NCI-H524 treated with DMSO at 0.1 percent for 48 hours (cell line): Measurements from ENCODE around the gene CCDC97.

Experiments
- DNase-seq: peaks from one replicate; lab custom pipeline; 2025; lab: John Stamatoyannopoulos, UW

Gene CCDC97

DNA sequence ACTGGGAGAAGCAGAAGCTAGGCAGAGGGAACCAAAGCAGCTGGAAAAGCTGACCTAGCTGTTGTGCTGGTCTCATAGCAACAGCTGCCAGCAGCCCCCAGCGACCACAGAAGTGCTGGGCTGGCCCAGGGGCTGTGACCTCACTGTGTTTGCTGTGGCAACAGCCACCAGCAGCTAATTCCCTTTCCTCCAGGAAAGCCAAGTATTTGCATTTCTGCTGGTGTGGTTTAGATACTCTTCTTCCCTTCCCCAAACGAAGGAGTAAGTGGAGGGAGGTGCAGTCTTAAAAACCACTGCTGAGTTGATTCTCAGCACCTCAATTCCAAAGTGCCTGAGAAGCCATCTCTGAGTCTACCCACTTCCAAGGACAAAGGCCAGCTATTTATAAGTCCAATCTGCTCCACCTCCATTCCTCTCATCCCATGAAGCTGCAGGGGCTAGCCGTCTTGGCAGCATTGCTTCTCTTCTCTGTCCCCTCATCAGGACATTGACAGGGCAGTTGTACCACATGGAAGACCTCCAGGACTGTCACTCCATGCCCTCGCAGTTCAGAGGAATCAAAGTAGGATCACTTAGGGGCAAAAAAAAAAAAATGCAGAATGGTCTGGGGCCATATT, 11.5 kb upstream of the CCDC97 start:
- DNase-seq: no peak

DNA sequence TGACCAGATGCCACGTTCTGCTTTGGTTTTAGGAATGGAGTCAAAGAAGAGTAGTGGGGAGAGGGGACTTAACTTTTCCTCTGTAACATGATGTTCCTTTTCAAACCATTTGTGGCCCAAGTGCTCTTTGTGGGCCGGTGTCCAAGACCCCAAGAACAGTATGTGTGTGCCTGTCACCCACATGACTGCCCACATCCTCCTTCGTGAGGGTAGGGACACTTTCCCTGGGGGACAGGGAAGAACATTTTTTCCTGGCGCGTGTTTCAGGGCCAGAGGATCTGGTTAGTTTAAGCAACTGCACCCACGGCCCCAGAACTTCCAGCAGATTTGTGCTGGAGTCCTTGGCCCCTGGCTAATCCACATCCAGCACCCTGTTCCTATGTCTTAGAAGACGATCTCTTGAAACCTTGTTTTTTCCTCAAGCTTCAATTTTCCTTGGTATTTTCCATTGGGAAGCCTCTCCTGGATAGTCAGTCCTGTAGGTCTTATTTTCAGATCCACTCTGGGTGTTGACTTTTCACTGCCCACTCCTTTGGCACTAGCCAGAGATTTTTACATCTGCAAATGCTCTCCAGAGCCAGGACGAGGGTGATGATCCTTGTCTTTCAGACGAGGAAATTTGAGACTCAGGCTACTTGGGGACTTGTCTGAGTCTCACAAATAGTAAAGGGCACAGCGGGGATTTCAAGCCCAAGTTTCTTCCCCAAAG, 10.8 kb upstream of the CCDC97 start:
- DNase-seq: no peak

DNA sequence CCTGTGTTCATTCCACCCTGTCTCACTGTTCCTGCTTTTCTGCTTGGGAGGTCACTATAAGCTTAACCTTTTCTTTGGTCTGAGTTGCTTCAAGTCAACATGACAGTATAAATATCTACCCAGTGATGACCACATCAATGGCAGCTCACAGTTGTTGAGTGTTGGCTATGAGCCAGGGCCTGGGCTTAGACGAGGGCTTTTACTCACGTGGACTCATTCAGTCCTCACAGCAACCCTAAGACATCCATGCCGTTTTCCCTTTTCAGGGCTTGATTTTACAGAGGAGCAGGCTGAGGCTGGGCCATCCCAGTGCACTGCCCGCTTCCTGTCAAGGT, 10.2 kb upstream of the CCDC97 start:
- DNase-seq: no peak

DNA sequence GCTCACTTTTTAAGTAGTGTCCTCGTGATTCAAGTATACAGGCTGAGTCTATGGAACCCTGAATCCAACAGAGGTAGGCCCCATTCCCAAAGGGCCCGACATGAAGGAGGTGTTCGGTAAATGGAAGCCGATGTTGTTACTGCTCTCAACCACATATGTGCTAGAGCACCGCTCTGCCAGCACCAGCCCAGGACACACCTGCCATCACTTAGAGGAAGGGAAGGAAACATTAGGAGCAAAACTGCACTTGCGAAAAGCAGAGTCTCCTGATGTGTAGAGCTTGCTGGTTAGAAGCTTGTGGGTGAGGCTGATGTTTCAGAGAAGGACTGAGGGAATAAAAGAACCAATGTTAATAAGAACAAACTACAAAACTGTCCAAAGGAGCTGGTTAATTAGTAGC, 9.4 kb upstream of the CCDC97 start:
- DNase-seq: no peak

DNA sequence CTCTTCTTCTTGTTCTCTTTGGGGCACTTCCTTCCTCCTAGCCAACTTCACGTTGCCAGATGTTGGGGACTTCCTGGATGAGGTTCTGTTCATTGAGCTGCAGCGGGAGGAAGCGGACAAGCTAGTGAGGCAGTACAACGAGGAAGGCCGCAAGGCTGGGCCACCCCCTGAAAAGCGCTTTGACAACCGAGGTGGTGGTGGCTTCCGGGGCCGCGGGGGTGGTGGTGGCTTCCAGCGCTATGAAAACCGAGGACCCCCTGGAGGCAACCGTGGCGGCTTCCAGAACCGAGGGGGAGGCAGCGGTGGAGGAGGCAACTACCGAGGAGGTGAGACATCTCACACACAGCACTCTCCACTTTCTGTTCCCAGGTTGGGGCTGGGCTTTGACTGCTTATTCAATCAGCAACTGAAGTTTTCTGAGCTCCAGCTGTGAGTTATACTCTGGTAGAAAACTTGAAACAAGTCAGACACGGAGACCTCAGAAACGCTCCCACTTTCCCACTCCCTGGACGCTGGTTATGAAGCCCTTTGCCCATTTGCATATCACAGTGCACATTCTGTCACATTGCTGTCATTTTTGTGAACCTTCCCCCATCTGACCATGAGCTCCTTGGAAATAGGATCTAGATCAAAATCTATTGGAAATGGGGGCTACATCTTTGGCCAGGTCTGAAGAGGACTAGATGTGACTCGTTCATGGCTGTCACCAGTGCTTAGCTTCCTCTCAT, 7.2 kb upstream of the CCDC97 start:
- DNase-seq: no peak

DNA sequence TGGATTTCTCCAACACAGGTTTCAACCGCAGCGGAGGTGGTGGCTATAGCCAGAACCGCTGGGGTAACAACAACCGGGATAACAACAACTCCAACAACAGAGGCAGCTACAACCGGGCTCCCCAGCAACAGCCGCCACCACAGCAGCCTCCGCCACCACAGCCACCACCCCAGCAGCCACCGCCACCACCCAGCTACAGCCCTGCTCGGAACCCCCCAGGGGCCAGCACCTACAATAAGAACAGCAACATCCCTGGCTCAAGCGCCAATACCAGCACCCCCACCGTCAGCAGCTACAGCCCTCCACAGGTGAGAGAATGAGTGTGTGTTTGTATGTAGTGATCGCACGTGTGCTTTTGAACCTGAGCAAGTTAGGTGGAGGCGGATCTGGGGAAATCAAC, 6.0 kb upstream of the CCDC97 start:
- DNase-seq: no peak

DNA sequence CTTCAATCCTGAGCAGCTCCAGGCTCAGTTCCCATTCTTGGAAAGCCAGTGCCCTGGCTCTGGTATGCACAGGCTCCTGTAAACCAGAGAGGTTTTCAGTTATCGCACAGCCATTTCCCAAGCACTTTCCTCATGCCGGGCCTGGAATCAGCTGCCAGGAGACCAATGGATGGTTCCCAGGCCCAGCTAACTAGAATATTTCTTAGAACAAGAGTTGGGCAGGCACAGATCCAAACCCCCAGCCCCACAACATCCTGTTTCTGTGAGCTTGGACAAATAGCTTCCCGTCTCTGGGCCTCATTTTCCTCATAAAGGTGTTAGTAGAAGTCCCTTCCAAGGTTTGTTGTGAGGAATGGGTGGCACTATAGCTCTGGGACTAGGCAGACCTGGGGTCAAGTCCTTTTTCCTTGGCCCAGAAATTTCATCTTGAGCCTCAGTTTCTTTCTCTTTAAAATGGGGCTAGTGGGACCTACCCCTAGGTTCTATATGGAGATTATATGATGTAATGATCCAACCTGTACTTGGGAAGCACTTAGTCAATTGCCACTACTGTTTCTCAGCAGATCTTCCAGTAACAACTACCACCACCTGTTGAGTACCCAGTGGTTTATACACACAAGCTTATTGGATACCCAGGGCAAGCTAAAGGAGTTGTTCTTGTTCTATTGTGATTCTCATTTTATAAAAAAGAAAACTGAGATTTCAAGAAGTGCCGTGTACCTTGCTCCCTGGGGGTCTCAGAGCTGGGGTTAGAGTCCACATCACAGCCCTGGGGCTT, 5.1 kb upstream of the CCDC97 start:
- no peak for DNase-seq

DNA sequence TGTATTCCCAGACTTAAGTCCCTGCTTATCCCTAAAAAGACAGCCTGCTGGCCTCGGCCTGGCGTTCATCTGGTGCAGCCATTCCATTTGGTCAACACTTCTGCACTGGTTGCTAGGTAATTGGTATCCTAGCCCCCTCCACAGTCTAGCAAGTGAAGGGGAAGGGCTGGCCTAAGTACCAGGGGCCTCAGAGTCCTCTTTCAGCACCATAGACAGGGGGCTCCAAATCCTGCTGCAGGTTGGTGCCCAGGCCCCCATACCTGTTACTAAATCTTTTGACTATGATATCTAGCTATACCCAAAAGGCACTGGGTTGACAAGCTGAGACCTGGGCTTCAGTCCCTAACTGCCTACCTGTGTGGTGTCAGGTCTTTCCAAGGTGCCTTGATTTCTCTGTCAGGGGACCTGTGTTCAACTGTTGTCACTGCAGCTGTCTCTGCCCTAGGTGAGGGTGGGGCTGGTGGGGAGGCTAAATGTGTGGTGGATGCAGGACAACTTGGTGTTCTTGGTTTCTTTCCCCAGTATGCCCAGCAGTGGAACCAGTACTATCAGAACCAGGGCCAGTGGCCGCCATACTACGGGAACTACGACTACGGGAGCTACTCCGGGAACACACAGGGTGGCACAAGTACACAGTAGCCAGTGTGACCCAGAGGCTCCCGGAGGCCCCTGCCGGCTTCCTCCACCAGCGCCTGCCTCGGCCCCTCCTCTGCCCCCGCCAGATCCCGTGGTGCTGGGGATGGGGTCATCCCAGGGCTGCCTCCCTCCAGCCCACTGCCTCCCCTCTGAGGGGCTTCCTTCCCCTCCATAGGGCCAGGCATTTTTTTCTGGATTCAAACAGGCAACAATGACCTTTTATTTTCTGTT, 3.8 kb upstream of the CCDC97 start:
- no peak for DNase-seq

DNA sequence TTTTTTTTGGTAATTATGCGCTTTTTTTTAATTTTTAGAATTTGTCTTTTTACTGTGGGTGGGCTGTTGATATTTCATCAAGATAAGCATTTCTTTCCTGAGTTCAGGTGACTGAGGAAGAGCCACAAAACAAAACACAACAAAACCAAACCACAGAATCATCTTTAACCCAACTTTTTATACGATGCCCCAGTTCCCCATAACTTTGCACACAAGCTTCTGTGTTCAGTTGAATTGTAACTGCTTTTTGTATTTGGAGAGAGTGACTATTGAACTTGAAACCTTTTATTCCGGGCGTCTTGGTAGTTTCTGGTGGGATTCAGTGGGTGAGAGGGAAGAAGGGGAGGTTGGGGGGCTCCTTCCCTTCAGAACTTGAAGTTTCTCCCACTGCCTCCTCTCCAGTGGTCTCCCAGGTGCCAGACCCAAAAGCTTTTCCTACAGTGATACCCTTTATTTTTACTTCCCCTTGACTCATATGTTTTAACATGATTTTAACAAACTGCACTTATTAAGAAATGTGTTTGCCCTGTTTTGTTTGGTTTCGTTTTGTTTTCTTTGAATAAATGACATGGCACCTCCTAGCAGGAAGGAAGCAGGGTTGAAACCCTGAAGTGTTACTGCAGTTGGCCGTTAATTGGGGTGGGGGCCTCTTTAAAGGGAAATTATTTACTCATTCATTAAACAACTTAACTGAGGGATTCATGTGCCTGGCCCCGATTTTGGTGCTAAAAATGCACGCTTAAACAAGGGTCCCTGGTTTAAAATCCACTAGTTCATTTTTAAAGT, 2.7 kb upstream of the CCDC97 start:
- no peak for DNase-seq

DNA sequence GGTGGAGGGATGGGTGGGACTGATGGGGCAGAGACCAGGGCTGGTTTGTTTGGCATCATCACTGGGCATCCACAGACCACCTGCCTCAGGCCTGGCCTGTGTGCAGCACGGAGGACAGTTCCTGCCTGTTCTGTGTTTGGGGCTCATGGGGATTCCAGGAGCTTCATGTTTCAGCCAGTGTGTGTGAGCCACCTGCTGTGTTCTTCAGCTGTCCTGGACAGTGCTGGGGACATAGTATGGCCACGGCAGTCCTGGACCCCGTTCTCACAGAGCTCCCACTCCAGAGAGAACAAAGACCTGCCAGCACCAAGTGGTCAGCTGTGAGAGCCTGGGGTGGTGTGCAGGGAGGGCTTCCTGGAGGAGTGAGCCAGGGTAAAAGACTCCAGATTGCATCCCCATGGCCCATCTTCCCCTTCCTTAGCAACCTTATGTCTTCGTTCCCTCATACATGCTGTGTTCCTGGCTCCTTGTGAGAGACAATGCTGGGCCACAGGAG, 2.0 kb upstream of the CCDC97 start:
- DNase-seq: no peak

DNA sequence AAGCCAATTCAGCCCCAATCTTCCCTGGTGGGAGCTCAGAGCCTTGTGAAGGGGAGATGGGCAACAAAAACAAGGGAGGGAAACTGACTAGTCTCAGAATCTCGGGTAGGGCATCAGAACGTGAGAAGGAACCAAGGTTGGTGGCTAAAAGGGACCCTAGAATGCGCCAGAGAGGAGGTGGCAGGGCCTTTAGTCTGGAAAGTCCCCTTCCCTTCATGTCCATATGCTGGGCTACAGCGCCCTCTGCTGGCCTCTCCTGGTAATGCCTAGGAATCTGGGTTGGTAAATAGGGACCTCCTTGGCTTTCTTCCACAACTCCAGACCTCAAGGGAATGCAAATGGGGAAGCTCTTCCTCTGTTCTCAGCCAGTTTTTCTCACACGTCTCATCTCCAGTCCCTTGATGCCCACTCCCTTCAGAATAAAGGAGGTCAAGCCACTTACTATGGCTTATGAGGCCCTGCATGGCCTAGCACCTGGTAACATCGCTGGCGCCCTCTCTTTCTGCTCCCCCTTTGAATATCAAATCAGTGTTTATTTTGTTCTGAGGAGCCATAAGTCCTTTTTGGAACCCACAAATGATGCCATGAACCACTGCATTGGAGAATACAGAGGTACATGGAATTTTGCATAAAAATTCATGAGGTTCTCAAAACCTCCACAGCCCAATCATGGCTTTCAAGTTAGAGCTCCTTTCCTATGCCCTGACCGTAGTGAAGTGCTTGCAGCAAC, 1.4 kb upstream of the CCDC97 start:
- no peak for DNase-seq

DNA sequence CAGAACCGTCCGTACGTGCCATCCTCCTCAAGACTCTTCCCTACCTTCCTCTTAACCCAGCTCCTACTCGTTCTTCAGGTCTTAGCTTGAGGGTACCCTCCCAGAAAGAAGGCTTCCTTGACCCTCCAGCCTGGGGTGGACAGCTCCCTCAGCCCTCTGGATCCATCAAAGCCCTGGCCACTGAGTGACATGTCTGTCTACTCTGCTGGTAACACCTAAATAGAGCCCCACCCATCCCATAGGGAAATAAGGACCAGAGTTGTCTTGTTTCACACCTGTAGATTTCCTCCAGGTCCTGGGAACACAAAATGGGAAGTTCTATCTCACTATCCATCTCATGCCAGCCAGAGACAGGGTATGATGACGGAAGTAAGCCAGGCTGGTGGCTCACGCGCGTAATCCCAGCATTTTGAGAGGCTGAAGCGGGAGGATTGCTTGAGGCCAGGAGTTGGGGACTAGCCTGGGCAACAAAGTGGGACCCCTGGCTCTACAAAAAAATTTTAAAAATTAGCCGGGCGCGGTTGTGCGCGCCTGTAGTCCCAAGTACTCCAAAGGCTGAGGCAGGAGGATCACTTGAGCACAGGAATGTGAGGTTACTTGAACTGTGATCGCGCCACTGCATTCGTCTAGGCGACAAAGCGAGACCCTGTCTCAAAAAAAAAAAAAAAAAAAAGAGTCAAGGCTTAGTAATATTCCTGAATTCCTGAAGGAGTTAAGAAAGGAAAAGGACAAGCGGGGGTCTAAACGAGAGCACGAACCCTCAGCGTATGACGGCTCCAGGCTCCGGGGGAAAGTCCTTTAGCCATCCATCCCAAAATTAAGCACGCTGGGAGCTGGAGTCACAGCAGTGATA, 566 bp upstream of the CCDC97 start:
- DNase-seq: no peak

DNA sequence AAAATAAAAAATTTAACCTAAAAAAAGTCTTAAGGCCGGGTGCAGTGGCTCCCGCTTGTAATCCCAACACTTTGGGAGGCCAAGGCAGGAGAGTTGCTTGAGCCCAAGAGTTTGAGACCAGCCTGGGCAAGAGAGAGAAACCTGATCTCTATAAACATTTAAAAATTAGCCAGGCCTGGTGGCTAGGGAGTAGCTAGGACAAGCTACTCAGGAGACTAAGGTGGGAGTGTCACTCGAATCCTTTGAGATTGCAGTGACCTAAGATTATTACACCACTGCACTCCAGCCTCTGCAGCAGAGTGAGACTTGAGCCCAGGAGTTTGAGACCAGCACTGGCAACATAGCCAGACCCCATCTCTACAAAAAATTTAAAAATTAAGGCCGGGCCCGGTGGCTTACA, 1.1 kb downstream of the CCDC97 start:
- no peak for DNase-seq

DNA sequence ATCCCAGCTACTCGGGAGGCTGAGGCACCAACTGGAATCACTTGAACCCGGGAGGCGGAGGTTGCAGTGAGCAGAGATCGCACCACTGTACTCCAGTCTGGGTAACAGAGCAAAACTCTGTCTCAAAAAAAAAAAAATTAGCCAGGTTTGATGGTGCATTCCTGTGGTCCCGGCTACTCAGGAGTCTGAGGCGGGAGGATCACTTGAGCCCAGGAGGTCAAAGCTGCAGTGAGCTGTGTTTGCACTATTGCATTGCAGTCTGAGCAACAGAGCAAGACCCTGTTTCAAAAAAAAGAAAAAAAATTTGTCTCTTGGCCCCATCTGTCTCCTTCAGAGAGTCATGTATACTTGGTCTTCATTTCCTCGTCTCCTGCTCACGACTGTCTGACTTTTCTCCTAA, 1.6 kb downstream of the CCDC97 start:
- no peak for DNase-seq

DNA sequence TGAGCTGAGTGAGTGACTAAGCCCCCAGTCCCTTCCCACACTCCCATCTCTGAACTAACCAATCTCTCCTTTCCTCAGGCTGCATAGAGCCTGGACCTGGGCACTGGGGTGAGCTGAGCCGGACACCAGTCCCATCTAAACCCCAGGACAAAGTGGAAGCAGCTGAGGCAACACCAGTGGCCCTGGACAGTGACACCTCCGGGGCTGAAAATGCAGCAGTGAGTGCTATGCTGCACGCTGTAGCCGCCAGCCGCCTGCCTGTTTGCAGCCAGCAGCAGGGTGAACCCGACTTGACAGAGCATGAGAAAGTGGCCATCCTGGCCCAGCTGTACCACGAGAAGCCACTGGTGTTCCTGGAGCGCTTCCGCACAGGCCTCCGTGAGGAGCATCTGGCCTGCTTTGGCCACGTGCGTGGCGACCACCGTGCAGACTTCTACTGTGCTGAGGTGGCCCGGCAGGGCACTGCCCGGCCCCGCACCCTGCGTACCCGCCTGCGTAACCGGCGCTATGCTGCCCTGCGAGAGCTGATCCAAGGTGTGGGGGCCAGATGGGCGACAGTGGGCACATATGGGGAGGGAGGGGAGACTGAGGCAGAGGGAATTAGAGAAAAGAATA, 6.4 kb downstream of the CCDC97 start:
- no peak for DNase-seq

DNA sequence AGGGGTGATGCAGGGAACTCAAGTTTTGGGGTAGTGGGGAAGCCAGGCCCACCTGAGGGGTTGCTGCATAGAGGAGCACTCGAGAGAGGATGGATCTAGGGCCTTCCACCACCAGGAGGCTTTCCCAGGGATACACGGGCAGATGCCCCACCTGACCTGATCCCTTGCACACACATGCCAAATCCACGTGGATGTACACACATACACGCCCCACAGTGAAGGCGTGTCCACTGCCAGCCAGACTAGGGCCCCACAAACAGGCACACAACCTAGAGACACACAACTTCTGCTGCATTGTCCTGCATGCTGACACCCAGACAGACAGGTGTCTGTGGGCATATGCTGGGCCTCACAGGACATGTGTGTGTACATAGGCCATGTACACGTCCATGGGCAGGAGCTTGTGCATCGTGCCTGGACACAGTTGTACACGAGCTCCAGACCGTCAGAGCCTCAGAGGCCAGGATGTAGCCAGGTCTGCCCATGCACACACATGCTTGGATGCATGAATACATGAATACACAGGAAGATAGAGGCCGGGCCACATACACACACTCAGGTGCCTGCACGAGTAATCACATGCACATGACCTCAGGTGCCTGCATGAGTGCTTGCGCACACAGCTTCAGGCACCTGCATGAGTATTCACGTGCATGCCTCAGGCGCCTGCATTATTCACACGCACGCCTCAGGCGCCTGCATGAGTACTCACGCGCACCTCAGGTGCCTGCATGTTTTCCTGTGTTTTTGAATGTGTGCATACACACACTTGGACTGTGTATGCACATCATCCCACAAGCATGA, 8.9 kb downstream of the CCDC97 start:
- no peak for DNase-seq

DNA sequence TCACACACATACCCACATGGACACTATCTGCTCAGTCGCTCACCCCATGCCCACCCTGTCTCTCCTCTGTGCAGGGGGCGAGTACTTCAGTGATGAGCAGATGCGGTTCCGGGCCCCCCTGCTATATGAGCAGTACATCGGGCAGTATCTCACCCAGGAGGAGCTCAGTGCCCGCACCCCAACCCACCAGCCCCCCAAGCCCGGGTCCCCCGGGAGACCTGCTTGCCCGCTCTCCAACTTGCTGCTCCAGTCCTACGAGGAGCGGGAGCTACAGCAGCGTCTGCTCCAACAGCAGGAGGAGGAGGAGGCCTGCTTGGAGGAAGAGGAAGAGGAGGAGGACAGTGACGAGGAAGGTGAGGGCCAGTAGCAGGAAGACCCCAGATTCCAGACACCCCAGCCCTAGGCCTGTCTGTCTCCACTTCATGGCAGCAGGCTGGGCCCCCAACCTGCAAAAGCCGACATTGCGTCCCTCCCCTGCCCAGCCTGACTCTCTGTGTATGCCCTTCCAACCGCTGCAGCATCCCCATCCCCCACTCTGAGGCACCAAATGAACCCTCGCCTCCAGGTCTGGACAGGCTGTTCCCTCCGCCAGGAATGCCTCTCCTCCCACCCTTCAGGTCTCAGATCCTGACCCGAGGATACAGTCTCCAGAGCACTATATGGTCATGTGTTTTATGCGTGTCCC, 9.7 kb downstream of the CCDC97 start:
- DNase-seq: no peak
